ENCODE measurements around the gene FCHO1.

- TF ChIP-seq BHLHE40 (IDR thresholded peaks at IDR 0.05; ENCODE audit: borderline replicate concordance) (no peak), CTBP1 (IDR thresholded peaks at IDR 0.05; ENCODE audit: borderline replicate concordance) (no peak), ELF4 (IDR thresholded peaks at IDR 0.05) (no peak), SP1 (IDR thresholded peaks at IDR 0.05) (no peak), LEF1 (IDR thresholded peaks at IDR 0.05; ENCODE audit: borderline replicate concordance) (no peak), TARDBP (IDR thresholded peaks at IDR 0.05) (no peak), NFRKB (IDR thresholded peaks at IDR 0.05) (no peak), FOXA1 (IDR thresholded peaks at IDR 0.05) (no peak)
Observed at GRCh38 chr19:17784201-17785008, 33.1 kb downstream of the FCHO1 start.

Measured in HEK293T (cell line).